Measurements from ENCODE around the gene SKIL.

Gene SKIL

GRCh38 chr3:170357176-170358041, at the start of gene SKIL:
Gene SKIL (plus strand): TSS chr3:170357715. CDS start chr3:170360332, 2,617 bp downstream.
- no peak for TF ChIP-seq CTCF (IDR thresholded peaks at IDR 0.05; ENCODE audit: low read depth, low read length, missing control alignments)
- Histone ChIP-seq H3K27me3 (replicated peaks) (no peaks in the 10 kb centered on the region), H3K4me3 (ENCODE audit: low read depth, low read length) (peak within 1 kb of the TSS; percentile 95), H3K36me3 (replicated peaks) (peaks cover 25% of the 10 kb centered on the region), H3K27ac (peak within 1 kb of the TSS; percentile 100)
- in situ Hi-C loops (cut with HindIII; ENCODE audit: low pct_ligation_motif_present, low sequenced_read_pairs): no loop called here
- peak; percentile 96 for DNase-seq

GRCh38 chr3:170309046-170309445, 48.5 kb upstream of the SKIL start:
- no peak overlapping the region for H3K4me3 ChIP-seq (ENCODE audit: low read depth, low read length)
- H3K36me3 ChIP-seq (replicated peaks): no peaks in the 10 kb centered on the region
- in situ Hi-C loops (cut with HindIII; ENCODE audit: low pct_ligation_motif_present, low sequenced_read_pairs): no loop called here
- no peak for DNase-seq
- no peaks in the 10 kb centered on the region for H3K27me3 ChIP-seq (replicated peaks)
- TF ChIP-seq CTCF (IDR thresholded peaks at IDR 0.05; ENCODE audit: low read depth, low read length, missing control alignments): no peak
- H3K27ac ChIP-seq: no peak overlapping the region

DNA sequence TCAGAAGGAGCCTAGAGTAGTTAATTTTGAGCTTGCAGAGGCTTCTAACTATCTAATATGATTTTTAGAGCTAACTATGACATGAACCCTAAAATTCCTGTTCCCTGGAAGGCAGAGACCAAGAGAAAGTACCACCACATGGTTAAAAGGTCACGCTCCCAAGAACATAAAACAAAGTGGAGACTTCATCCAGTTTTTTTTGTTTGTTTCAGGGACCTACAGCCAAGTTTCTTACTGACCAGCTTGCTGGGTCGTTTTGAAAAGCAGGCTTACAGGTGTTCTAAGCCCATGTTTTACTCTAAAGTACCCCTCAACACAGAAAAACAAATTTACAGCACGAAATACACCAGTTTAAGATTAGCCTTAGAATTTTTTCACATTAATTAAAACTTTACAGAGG, 39.6 kb upstream of the SKIL start:
- Histone ChIP-seq H3K36me3 (replicated peaks) (no peaks in the 10 kb centered on the region), H3K27ac (no peak overlapping the region), H3K27me3 (replicated peaks) (no peaks in the 10 kb centered on the region), H3K4me3 (ENCODE audit: low read depth, low read length) (no peak overlapping the region)
- no peak for TF ChIP-seq CTCF (IDR thresholded peaks at IDR 0.05; ENCODE audit: low read depth, low read length, missing control alignments)
- in situ Hi-C loops (cut with HindIII; ENCODE audit: low pct_ligation_motif_present, low sequenced_read_pairs): no loop called here
- no peak for DNase-seq

- TF ChIP-seq CTCF (IDR thresholded peaks at IDR 0.05; ENCODE audit: low read depth, low read length, missing control alignments): no peak
- in situ Hi-C loops (cut with HindIII; ENCODE audit: low pct_ligation_motif_present, low sequenced_read_pairs): no loop called here
- Histone ChIP-seq H3K36me3 (replicated peaks) (no peaks in the 10 kb centered on the region), H3K4me3 (ENCODE audit: low read depth, low read length) (no peak overlapping the region), H3K27me3 (replicated peaks) (no peaks in the 10 kb centered on the region), H3K27ac (no peak overlapping the region)
- peak; percentile 10 for DNase-seq
These were observed 36.9 kb upstream of the SKIL start for GRCh38 chr3:170320461-170321121.

DNA sequence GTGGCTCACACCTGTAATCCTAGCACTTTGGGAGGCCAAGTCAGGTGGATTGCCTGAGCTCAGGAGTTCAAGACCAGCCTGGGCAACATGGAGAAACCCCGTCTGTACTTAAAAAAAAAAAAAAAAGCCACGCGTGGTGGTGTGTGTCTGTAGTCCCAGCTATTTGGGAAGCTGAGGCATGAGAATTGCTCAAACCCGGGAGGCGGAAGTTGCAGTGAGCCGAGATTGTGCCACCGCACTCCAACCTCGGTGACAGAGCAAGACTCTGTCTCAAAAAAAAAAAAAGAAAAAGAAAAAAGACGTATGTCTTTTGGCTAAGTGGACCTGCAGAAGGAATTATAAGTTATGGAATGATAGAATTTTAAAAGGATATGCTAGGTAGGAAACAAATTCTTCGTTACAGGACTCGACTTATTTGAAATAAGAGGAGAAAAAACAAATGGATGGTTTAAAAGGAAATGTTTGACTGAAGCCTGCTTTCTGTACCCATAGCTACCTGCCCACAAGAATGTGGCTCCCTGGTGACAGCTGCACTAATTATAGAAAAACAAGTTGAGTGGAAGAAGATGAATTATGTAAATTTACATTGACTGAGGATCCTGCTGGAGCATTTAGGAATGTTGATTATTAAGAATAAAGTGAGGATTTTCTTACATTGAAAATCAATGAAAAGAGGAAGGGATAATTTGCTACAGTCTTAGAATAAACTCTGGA, 36.0 kb upstream of the SKIL start:
- Histone ChIP-seq H3K4me3 (ENCODE audit: low read depth, low read length) (no peak overlapping the region), H3K27ac (no peak overlapping the region), H3K27me3 (replicated peaks) (no peaks in the 10 kb centered on the region), H3K36me3 (replicated peaks) (no peaks in the 10 kb centered on the region)
- in situ Hi-C loops (cut with HindIII; ENCODE audit: low pct_ligation_motif_present, low sequenced_read_pairs): no loop called here
- peak; percentile 4 for DNase-seq
- no peak for TF ChIP-seq CTCF (IDR thresholded peaks at IDR 0.05; ENCODE audit: low read depth, low read length, missing control alignments)
